Fibroblast of lung (primary cell): ENCODE data around the gene PXYLP1. TPM values are rescaled to one million over a fixed set of nuclear protein-coding genes. Genes with fewer than 3 reads are reported as not detected.

Source experiments
- DNase-seq, 2 donors: peaks; one replicate each; pipeline versions ENCODE4 v3.0.0 to v3.0.0-alpha.2; 2010; ENCODE audit warnings: low read depth in 2 of 2
- H2AFZ ChIP-seq: 2 replicates; pipeline ENCODE4 v1.5.1; 2012; ENCODE audit warnings: low read length, control low read depth, inconsistent platforms
- H3K27ac ChIP-seq: 2 replicates; pipeline ENCODE4 v1.5.1; 2011; ENCODE audit warnings: low read length, control low read depth; ENCODE audit not compliant: insufficient read depth
- H3K27me3 ChIP-seq: 2 replicates; pipeline ENCODE4 v1.5.1; 2011; ENCODE audit warnings: mild to moderate bottlenecking, low read length; ENCODE audit not compliant: control insufficient read depth, insufficient read depth
- H3K36me3 ChIP-seq: 2 replicates; pipeline ENCODE4 v1.5.1; 2011; ENCODE audit warnings: low read length; ENCODE audit not compliant: control insufficient read depth, insufficient read depth
- H3K4me1 ChIP-seq: 2 replicates; pipeline ENCODE4 v1.5.1; 2011; ENCODE audit warnings: low read length; ENCODE audit not compliant: control insufficient read depth, insufficient read depth; ENCODE audit errors: extremely low read depth
- H3K4me2 ChIP-seq: 2 replicates; pipeline ENCODE4 v1.5.1; 2011; ENCODE audit warnings: low read length, control low read depth; ENCODE audit not compliant: insufficient read depth; ENCODE audit errors: extremely low read depth
- H3K4me3 ChIP-seq, 4 experiments: fragments of 200-600 bp in 1 of 4; sonication (generic) in 1 of 4; replicated peaks in 1 of 4; 2 replicates each; pipeline ENCODE4 v1.5.1; 2011 to 2016; ENCODE audit warnings: low read length in 4 of 4, low read depth in 3 of 4, mild to moderate bottlenecking in 3 of 4, control low read depth in 2 of 4, inconsistent platforms in 1 of 4, mixed read lengths in 1 of 4; ENCODE audit not compliant: insufficient read depth in 1 of 4; ENCODE audit errors: control extremely low read depth in 1 of 4
- H3K79me2 ChIP-seq: 2 replicates; pipeline ENCODE4 v1.5.1; 2012; ENCODE audit warnings: mild to moderate bottlenecking, low read length, inconsistent platforms; ENCODE audit not compliant: control insufficient read depth, insufficient read depth
- H3K9ac ChIP-seq: 2 replicates; pipeline ENCODE4 v1.5.1; 2011; ENCODE audit warnings: mild to moderate bottlenecking, low read length, control low read depth; ENCODE audit not compliant: insufficient read depth
- H3K9me3 ChIP-seq: 2 replicates; pipeline ENCODE4 v1.5.1; 2012; ENCODE audit warnings: low read depth, low read length; ENCODE audit not compliant: control insufficient read depth, insufficient read depth
- H4K20me1 ChIP-seq: 2 replicates; pipeline ENCODE4 v1.5.1; 2011; ENCODE audit warnings: low read length; ENCODE audit not compliant: control insufficient read depth, insufficient read depth; ENCODE audit errors: extremely low read depth
- CTCF ChIP-seq, 2 donors: IDR thresholded peaks in 1 of 2; conservative IDR thresholded peaks in 1 of 2; 1 replicate in 1 of 2; 2 replicates in 1 of 2; pipeline ENCODE4 v1.5.1; 2011 to 2012; ENCODE audit warnings: low read length in 2 of 2, control low read depth in 1 of 2, inconsistent platforms in 1 of 2, low read depth in 1 of 2, mild to moderate bottlenecking in 1 of 2
- EZH2 ChIP-seq: IDR thresholded peaks from 2 replicates; pipeline ENCODE4 v1.5.1; 2012; ENCODE audit warnings: low read length, control low read depth, mild to moderate bottlenecking; ENCODE audit errors: missing control alignments
- polyA plus RNA-seq, 2 donors: library from polyadenylated mRNA; depleted of rRNA in 1 of 2; stranded (reverse) in 1 of 2; unstranded in 1 of 2; fragments of >200 nt; gene quantifications; 2 replicates each; pipeline ENCODE4 v1.2.1, GENCODE V29; 2011 to 2012; ENCODE audit warnings: missing spikeins in 1 of 2
- total RNA-seq: library from RNA; depleted of rRNA; stranded (reverse); fragments of >200 nt; gene quantifications from 2 replicates; pipeline ENCODE4 v1.2.1, GENCODE V29; 2014

Gene PXYLP1
- total and polyA plus RNA-seq, 2 donors (not counting 1 experiment from before 2014, with no cell fraction given) = 5.1 to 7.0 TPM

GRCh38 chr3:141337991-141338390 is 106.4 kb downstream of the PXYLP1 start:
- no peak overlapping the region for H3K27ac ChIP-seq
- no peak for DNase-seq

GRCh38 chr3:141338881-141339280 is 107.3 kb downstream of the PXYLP1 start:
- H3K27ac ChIP-seq = no peak overlapping the region
- no peak for DNase-seq
- no peaks in the 10 kb centered on the region for H4K20me1 ChIP-seq
- H3K4me3 ChIP-seq = no peak overlapping the region
- TF ChIP-seq CTCF (conservative IDR thresholded peaks at IDR 0.05 in 1 of 2, IDR thresholded peaks at IDR 0.05 in 1 of 2; ENCODE audit: low read depth in 1 of 2, low read length in 2 of 2) = no peak
- TF ChIP-seq EZH2 = no peak
- no peak overlapping the region for H3K9ac ChIP-seq
- no peaks in the 10 kb centered on the region for H3K79me2 ChIP-seq
- H3K4me2 ChIP-seq = no peak overlapping the region
- H3K9me3 ChIP-seq = no peaks in the 10 kb centered on the region
- peaks cover 16% of the 10 kb centered on the region for H3K4me1 ChIP-seq
- H3K27me3 ChIP-seq = no peaks in the 10 kb centered on the region
- no peaks in the 10 kb centered on the region for H3K36me3 ChIP-seq
- H2AFZ ChIP-seq = no peak overlapping the region

More at GRCh38 chr3:141337991-141338390, 106.4 kb downstream of the PXYLP1 start:
- no peak overlapping the region for H2AFZ ChIP-seq
- TF ChIP-seq EZH2 = no peak
- no peak for TF ChIP-seq CTCF (conservative IDR thresholded peaks at IDR 0.05 in 1 of 2, IDR thresholded peaks at IDR 0.05 in 1 of 2; ENCODE audit: low read depth in 1 of 2, low read length in 2 of 2)
- H4K20me1 ChIP-seq = no peaks in the 10 kb centered on the region
- H3K4me2 ChIP-seq = no peak overlapping the region
- peaks cover 24% of the 10 kb centered on the region for H3K4me1 ChIP-seq
- no peaks in the 10 kb centered on the region for H3K9me3 ChIP-seq
- H3K79me2 ChIP-seq = no peaks in the 10 kb centered on the region
- H3K4me3 ChIP-seq = no peak overlapping the region
- no peaks in the 10 kb centered on the region for H3K27me3 ChIP-seq
- H3K9ac ChIP-seq = no peak overlapping the region
- H3K36me3 ChIP-seq = no peaks in the 10 kb centered on the region

- Histone ChIP-seq H3K79me2 (no peaks in the 10 kb centered on the region), H3K4me2 (no peak overlapping the region), H2AFZ (no peak overlapping the region), H4K20me1 (no peaks in the 10 kb centered on the region), H3K9me3 (no peaks in the 10 kb centered on the region), H3K4me3 (no peak overlapping the region), H3K27ac (no peak overlapping the region), H3K27me3 (no peaks in the 10 kb centered on the region), H3K36me3 (no peaks in the 10 kb centered on the region), H3K9ac (no peak overlapping the region), H3K4me1 (peaks cover 7% of the 10 kb centered on the region)
- TF ChIP-seq EZH2 (no peak), CTCF (conservative IDR thresholded peaks at IDR 0.05 in 1 of 2, IDR thresholded peaks at IDR 0.05 in 1 of 2; ENCODE audit: low read depth in 1 of 2, low read length in 2 of 2) (no peak)
- no peak for DNase-seq
Observed at GRCh38 chr3:141341536-141341935, 109.9 kb downstream of the PXYLP1 start.
